Osteoblast (primary cell): ENCODE measurements around the gene CALM3. TPM values are rescaled to one million over a fixed set of nuclear protein-coding genes. Genes with fewer than 3 reads are reported as not detected.

Source experiments
- DNase-seq: peaks from one replicate; pipeline ENCODE4 v3.0.0; 2011; ENCODE audit warnings: low spot score, mixed read lengths; ENCODE audit not compliant: insufficient read length; ENCODE audit errors: missing footprints
- H2AFZ ChIP-seq: 2 replicates; pipeline ENCODE4 v1.6.0; 2011; ENCODE audit warnings: mild to moderate bottlenecking, low read length
- H3K27ac ChIP-seq: 2 replicates; pipeline ENCODE4 v1.5.1; 2011; ENCODE audit warnings: mild to moderate bottlenecking, low read depth, low read length, moderate library complexity
- H3K27me3 ChIP-seq: 2 replicates; pipeline ENCODE4 v1.6.0; 2012; ENCODE audit warnings: mild to moderate bottlenecking, control low read depth, inconsistent platforms, low read length, moderate library complexity; ENCODE audit not compliant: insufficient read depth
- H3K36me3 ChIP-seq: 2 replicates; pipeline ENCODE4 v1.5.1; 2011; ENCODE audit warnings: mild to moderate bottlenecking, low read length, control low read depth, moderate library complexity; ENCODE audit not compliant: insufficient read depth
- H3K4me1 ChIP-seq: 2 replicates; pipeline ENCODE4 v1.5.1; 2011; ENCODE audit warnings: mild to moderate bottlenecking, low read length, control low read depth, moderate library complexity; ENCODE audit not compliant: insufficient read depth
- H3K4me2 ChIP-seq: 2 replicates; pipeline ENCODE4 v1.6.0; 2011; ENCODE audit warnings: mild to moderate bottlenecking, low read length; ENCODE audit not compliant: insufficient read depth
- H3K4me3 ChIP-seq: fragments of 200-600 bp; sonication (generic); 3 replicates; pipeline ENCODE4 v1.5.1; 2012; ENCODE audit warnings: mild to moderate bottlenecking, low read length, inconsistent platforms; ENCODE audit not compliant: insufficient read depth
- H3K79me2 ChIP-seq: 2 replicates; pipeline ENCODE4 v1.6.0; 2012; ENCODE audit warnings: mild to moderate bottlenecking, low read length, control low read depth, inconsistent platforms; ENCODE audit not compliant: insufficient read depth
- H3K9me3 ChIP-seq: 2 replicates; pipeline ENCODE4 v1.5.1; 2011; ENCODE audit warnings: low read depth, low read length, control low read depth
- H4K20me1 ChIP-seq: 2 replicates; pipeline ENCODE4 v1.6.0; 2012; ENCODE audit warnings: mild to moderate bottlenecking, low read length, control low read depth; ENCODE audit not compliant: insufficient read depth
- CTCF ChIP-seq: IDR thresholded peaks from 2 replicates; pipeline ENCODE4 v1.5.1; 2011; ENCODE audit warnings: mild to moderate bottlenecking, low read depth, low read length, moderate library complexity; ENCODE audit errors: extremely low read depth
- total RNA-seq: library from RNA; depleted of rRNA; stranded (reverse); fragments of >200 nt; gene quantifications from 2 replicates; pipeline ENCODE4 v1.2.3, GENCODE V29; 2012

Gene CALM3
- total RNA-seq, 1 donor = 124 TPM

- no peaks in the 10 kb centered on the region for H3K9me3 ChIP-seq
- H3K4me3 ChIP-seq = peak overlapping the region; percentile 99
- peak overlapping the region; percentile 95 for H3K4me2 ChIP-seq
- H2AFZ ChIP-seq = no peak overlapping the region
- no peak for TF ChIP-seq CTCF
- DNase-seq = peak; percentile 68
- H4K20me1 ChIP-seq = peaks cover 57% of the 10 kb centered on the region
- no peaks in the 10 kb centered on the region for H3K27me3 ChIP-seq
- peaks cover 24% of the 10 kb centered on the region for H3K4me1 ChIP-seq
- peaks cover 28% of the 10 kb centered on the region for H3K36me3 ChIP-seq
- peak overlapping the region; percentile 81 for H3K27ac ChIP-seq
- peaks cover 70% of the 10 kb centered on the region for H3K79me2 ChIP-seq
Observed at GRCh38 chr19:46603195-46603637, 2.1 kb downstream of the CALM3 start.

DNA sequence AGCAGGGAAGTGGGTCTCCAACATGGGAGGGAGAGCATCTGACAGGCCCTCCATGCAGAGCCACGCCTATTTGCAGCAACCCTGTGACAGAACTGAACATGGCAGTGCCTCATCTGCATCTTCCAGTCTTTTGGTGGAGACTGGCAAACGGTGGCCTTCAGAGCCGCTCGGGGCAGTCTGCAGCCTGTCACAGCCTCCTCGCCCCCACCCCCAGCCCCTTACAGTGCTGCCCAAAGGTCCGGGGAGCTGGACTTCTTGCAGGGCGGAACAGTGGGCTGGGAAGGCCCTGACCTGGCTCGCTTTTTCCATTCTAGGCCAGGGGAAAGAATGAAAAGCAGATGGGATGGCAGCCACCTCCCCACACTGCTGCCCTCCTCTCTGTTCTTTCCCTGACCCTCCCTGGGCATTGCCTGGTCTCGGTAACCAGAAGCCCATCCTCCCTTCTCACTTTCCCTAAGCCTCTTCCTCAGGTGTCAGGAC, 2.7 kb downstream of the CALM3 start:
- Histone ChIP-seq H3K4me1 (peaks cover 24% of the 10 kb centered on the region), H2AFZ (no peak overlapping the region), H4K20me1 (peaks cover 62% of the 10 kb centered on the region), H3K27ac (peak overlapping the region; percentile 81), H3K4me3 (peak overlapping the region; percentile 99), H3K79me2 (peaks cover 70% of the 10 kb centered on the region), H3K4me2 (peak overlapping the region; percentile 95), H3K36me3 (peaks cover 34% of the 10 kb centered on the region), H3K9me3 (no peaks in the 10 kb centered on the region), H3K27me3 (no peaks in the 10 kb centered on the region)
- DNase-seq = peak; percentile 78
- no peak for TF ChIP-seq CTCF

GRCh38 chr19:46604781-46605355, 3.7 kb downstream of the CALM3 start:
- Histone ChIP-seq H3K9me3 (no peaks in the 10 kb centered on the region), H3K79me2 (peaks cover 70% of the 10 kb centered on the region), H4K20me1 (peaks cover 71% of the 10 kb centered on the region), H3K4me3 (no peak overlapping the region), H3K36me3 (peaks cover 43% of the 10 kb centered on the region), H3K27ac (no peak overlapping the region), H2AFZ (no peak overlapping the region), H3K27me3 (no peaks in the 10 kb centered on the region), H3K4me2 (no peak overlapping the region), H3K4me1 (peaks cover 24% of the 10 kb centered on the region)
- no peak for TF ChIP-seq CTCF
- DNase-seq = peak; percentile 84

DNA sequence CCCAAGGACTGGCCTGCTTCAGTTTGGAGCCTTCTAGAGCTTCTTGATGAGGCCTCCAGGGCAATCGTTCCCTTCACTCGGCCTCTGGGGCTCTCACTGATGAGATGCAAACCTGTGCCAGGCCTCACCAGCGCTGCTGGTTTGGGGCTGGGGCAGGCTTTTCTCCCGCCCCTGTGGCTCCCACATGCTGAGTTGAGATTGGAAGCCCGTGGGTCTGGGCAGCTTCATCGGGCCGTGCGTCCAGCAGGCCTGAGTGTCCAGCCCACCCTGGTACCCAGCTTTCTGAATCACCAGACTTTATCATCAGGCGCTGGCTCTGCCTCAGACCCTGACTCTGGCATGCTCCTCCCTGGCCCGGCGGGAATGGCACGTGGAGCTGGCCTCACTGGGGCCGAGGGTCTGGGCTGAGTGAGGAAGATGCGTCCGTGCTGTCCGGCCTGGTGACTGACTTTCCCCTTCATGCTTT, 4.3 kb downstream of the CALM3 start:
- Histone ChIP-seq H3K4me2 (no peak overlapping the region), H3K4me3 (no peak overlapping the region), H3K36me3 (peaks cover 46% of the 10 kb centered on the region), H3K4me1 (peaks cover 24% of the 10 kb centered on the region), H4K20me1 (peaks cover 71% of the 10 kb centered on the region), H3K27me3 (no peaks in the 10 kb centered on the region), H2AFZ (no peak overlapping the region), H3K9me3 (no peaks in the 10 kb centered on the region), H3K79me2 (peaks cover 70% of the 10 kb centered on the region), H3K27ac (no peak overlapping the region)
- peak; percentile 74 for DNase-seq
- TF ChIP-seq CTCF = no peak
